Nucleus accumbens (tissue), 56 donors: ENCODE results near the gene MZB1.
"Not testable (repeated sequence)": the region's sequence is repeated elsewhere in the genome, so short reads cannot be mapped to it uniquely, and the experiment has no call there.

Source experiments
- DNase-seq, 56 donors: peaks; one replicate each; lab custom pipeline; 2025; lab: John Stamatoyannopoulos, UW

MZB1 gene

GRCh38 chr5:139379626-139380449 is 9.9 kb downstream of the MZB1 start:
- no peak for DNase-seq

GRCh38 chr5:139378941-139379361 is 10.8 kb downstream of the MZB1 start:
- no peak for DNase-seq

GRCh38 chr5:139378101-139378825 is 11.4 kb downstream of the MZB1 start:
- no peak for DNase-seq

DNA sequence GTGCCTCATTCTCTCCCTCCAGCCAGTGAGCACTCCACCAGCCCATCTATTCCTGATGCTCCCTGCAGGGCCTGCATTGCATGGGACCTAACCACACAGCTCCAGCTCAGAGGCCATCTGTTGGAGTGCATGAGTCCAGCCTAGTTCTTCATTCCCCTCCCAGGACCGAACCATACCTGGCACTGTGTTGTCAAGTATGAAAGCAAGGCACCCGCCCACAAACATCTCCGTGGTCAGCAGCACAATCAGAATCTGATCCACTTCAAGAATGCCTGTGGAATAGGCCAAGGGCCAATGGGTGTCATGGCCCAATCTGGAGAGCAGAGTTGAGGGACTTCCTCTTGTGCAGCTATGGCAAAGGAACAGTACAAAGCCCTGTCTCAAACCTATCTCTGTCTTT is 12.5 kb downstream of the MZB1 start:
- no peak for DNase-seq

- DNase-seq, result no peak
Measured at GRCh38 chr5:139376364-139376763, 13.3 kb downstream of the MZB1 start.

GRCh38 chr5:139374909-139375308 is 14.8 kb downstream of the MZB1 start:
- DNase-seq, result no peak

GRCh38 chr5:139371482-139372435 is 18.0 kb downstream of the MZB1 start:
- no peak for DNase-seq

- DNase-seq, result no peak
Measured at GRCh38 chr5:139369181-139369580, 20.5 kb downstream of the MZB1 start.

DNA sequence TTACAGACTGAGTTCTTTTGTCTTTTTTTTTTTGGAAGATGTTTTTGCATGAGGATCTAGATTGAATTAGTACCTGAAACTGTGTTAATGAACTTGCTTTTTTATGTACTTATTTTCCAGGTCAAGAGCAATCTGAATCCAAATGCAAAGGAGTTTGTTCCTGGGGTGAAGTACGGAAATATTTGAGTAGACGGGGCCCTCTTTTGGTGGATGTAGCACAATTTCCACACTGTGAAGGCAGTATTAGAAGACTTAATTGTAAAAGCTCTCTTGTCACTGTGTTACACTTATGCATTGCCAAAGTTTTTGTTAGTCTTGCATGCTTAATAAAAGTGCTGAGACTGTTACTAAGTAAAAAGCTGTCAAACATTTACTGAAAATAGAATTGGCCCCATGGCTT is 21.1 kb downstream of the MZB1 start:
- no peak for DNase-seq

DNA sequence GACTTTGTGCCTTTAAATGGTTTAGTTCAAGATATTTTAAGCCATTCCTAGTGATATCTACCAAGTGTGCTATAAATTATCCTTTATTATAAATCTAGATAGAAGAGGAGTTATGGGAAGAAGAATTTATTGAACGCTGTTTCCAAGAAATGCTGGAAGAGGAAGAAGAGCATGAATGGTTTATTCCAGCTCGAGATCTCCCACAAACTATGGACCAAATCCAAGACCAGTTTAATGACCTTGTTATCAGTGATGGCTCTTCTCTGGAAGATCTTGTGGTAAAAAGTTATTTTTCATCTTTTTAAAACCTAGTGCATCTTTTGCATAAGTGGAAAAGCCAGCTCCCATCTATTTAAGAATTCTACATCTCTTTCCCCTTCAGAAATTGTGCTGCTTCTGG is 25.2 kb downstream of the MZB1 start:
- DNase-seq, result no peak

DNA sequence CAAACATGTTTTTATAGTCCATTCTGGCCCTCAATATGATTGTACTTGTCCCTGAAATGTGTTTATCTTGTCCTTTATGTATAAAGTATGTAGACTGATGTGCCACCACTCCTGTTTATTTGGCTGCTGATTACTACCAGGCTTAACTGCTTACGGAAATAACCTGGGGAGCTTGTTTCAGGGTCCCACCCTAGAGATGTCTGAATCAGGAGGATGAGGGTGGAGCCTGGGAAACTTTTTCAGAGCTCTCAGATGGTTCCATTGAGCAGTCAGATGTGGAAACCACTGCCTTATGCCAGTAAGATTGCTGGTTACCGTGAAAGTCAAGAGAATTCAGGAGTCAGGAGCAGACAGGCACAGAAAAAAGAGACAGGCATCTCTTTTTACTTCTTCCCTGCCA is 25.8 kb downstream of the MZB1 start:
- DNase-seq, result no peak

- DNase-seq, result no peak
Measured at GRCh38 chr5:139361835-139362429, 27.8 kb downstream of the MZB1 start.

DNA sequence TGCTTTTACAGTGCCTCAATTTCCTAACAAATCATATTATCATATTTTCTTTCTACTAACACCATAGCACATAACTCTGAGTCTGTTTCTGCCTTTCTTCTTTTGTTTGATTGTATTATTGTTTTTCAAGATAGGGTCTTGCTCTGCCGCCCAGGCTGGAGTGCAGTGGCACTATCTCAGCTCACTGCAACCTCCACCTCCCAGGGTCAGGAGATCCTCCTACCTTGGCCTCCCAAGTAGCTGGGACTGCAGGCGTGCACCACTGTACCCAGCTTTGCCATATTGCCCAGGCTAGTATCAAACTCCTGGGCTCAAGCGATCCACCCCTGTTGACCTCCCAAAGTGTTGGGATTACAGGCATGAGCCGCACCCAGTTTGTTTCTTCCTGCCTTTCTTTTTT is 29.3 kb downstream of the MZB1 start:
- no peak for DNase-seq

DNA sequence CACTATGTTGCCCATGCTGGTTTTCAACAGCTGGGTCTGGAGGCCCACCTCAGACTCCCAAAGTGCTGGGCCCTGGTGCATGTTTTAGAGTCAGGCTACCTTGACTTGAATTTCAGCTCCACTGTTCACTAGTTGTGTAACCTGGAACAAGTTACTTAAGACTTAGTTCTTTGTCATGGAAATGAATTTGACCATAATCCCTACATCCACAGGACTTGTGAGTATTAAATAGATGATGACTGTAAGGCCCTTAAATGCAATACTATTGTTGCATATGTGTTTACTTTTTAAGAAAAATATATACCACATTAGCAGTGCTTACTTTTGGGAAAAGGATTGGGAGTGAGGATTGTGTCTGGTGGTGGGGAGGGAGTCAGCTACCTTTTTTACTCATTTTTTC is 31.6 kb downstream of the MZB1 start:
- no peak for DNase-seq

- DNase-seq, result not testable (repeated sequence)
Measured at GRCh38 chr5:139355900-139356299, 33.8 kb downstream of the MZB1 start.

- no peak for DNase-seq
Measured at GRCh38 chr5:139354186-139354585, 35.5 kb downstream of the MZB1 start.

- not testable (repeated sequence) for DNase-seq
Measured at GRCh38 chr5:139347863-139348262, 41.9 kb downstream of the MZB1 start.

GRCh38 chr5:139345442-139345841 is 44.3 kb downstream of the MZB1 start:
- DNase-seq, result not testable (repeated sequence)

DNA sequence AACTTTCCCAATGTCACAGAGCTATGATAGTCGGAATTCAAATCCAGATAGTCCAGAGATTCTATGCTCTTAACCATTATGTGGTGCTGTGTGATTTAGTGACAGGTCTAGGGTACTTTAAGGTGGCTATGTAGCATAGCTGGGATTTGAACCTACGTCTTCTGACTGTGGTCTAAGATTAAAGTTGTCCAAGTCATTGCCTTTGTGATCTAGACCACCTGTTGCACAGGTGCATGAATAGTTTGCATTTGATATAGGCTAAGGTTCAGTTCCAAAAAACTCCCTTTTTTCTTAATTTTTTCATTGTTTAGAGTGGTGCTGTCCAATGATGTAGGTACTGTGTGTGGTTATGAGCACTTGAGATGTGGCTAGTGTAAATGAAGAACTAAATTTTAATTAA is 45.5 kb downstream of the MZB1 start:
- DNase-seq, result no peak

GRCh38 chr5:139343476-139343875 is 46.2 kb downstream of the MZB1 start:
- no peak for DNase-seq

- DNase-seq, result no peak
Measured at GRCh38 chr5:139342423-139342723, 47.3 kb downstream of the MZB1 start.
